ENCODE data around the gene PPIF.
A peak's percentile ranks its signal among the peaks of the same experiment; 100 is the strongest.

PPIF gene

GRCh38 chr10:79347894-79348639 lies 798 bp downstream of the PPIF start:
- H3K36me3 ChIP-seq (replicated peaks in 1 of 2; ENCODE audit: control insufficient read depth in 2 of 2, insufficient read depth in 2 of 2, low read length in 2 of 2) = peaks cover 29 to 47% of the 10 kb centered on the region in 2 donors
- H2AK5ac ChIP-seq (ENCODE audit: low read depth, low read length) = peak overlapping the region; percentile 97
- no peak overlapping the region for H4K8ac ChIP-seq (ENCODE audit: low read depth, low read length)
- H2BK15ac ChIP-seq (ENCODE audit: low read length) = peak overlapping the region; percentile 46
- H3K27ac ChIP-seq (replicated peaks; ENCODE audit: low read length) = no peak overlapping the region
- H3K4me3 ChIP-seq (ENCODE audit: low read length in 2 of 2) = peak overlapping the region; percentile 90 to 95
- no peaks in the 10 kb centered on the region for H3K9me3 ChIP-seq (replicated peaks in 1 of 2; ENCODE audit: control insufficient read depth in 2 of 2, insufficient read depth in 1 of 2, low read depth in 1 of 2, low read length in 2 of 2)
- H3K4ac ChIP-seq (ENCODE audit: low read length) = peak overlapping the region; percentile 93
- H3K79me1 ChIP-seq (ENCODE audit: low read depth, low read length) = peaks cover 11% of the 10 kb centered on the region
- H2BK12ac ChIP-seq (ENCODE audit: low read length) = peak overlapping the region; percentile 49
- H2BK5ac ChIP-seq (ENCODE audit: low read length) = no peak overlapping the region
- H4K91ac ChIP-seq (ENCODE audit: low read depth, low read length, poor library complexity) = no peak overlapping the region
- DNase-seq (ENCODE audit: low spot score) = no peak
- H3K14ac ChIP-seq (ENCODE audit: low read length) = peak overlapping the region; percentile 98
- H2BK120ac ChIP-seq (ENCODE audit: low read depth, low read length) = no peak overlapping the region
- peak overlapping the region; percentile 100 for H3K4me2 ChIP-seq (ENCODE audit: insufficient read depth, low read length, poor library complexity, severe bottlenecking)
- peaks cover 0 to 12% (median 0%) of the 10 kb centered on the region in 3 experiments for H3K27me3 ChIP-seq (ENCODE audit: control insufficient read depth in 3 of 3, insufficient read depth in 3 of 3, low read depth in 1 of 3, low read length in 3 of 3)
- peak overlapping the region; percentile 99 for H3K18ac ChIP-seq (ENCODE audit: low read length)
- H3K9ac ChIP-seq (ENCODE audit: low read depth, low read length, poor library complexity) = peak overlapping the region; percentile 98
- H3K4me1 ChIP-seq (ENCODE audit: control insufficient read depth in 2 of 2, insufficient read depth in 1 of 2, low read depth in 1 of 2, low read length in 2 of 2) = peaks cover 14% of the 10 kb centered on the region in 2 donors
- peak overlapping the region; percentile 97 for H2AFZ ChIP-seq (ENCODE audit: low read length)
- WGBS, 2 donors (ENCODE audit: extremely low coverage in 2 of 2, insufficient read length in 2 of 2, insufficient replicate concordance in 1 of 2) = no CpG with 5 or more reads among the region's 34 CpGs
- peak overlapping the region; percentile 99 for H3K23ac ChIP-seq (ENCODE audit: low read depth, low read length, poor library complexity)

DNA sequence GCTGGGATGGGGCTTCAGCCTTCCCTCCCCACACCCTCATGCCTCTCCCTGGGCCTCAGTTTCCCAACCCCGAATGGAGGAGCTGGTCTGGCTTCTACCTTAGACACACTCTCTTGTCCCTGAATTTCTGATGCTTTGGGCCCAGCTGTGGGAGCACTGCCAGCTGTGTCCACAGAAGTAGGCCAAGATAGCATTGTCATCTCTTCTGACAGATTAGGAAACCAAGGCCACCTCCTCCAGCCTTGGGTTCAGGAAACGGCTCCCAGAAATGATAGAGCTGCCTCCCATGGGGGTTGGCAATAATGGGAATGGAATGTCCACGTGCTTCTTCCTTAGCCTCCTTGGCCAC lies 1.3 kb downstream of the PPIF start:
- no peak for DNase-seq (ENCODE audit: low spot score)
- Histone ChIP-seq H3K79me1 (ENCODE audit: low read depth, low read length) (peaks cover 11% of the 10 kb centered on the region), H2AK5ac (ENCODE audit: low read depth, low read length) (peak overlapping the region; percentile 97), H3K27me3 (ENCODE audit: control insufficient read depth in 3 of 3, insufficient read depth in 3 of 3, low read depth in 1 of 3, low read length in 3 of 3) (peaks cover 0 to 12% (median 0%) of the 10 kb centered on the region in 3 experiments), H2AFZ (ENCODE audit: low read length) (no peak overlapping the region), H4K91ac (ENCODE audit: low read depth, low read length, poor library complexity) (no peak overlapping the region), H2BK5ac (ENCODE audit: low read length) (no peak overlapping the region), H3K23ac (ENCODE audit: low read depth, low read length, poor library complexity) (peak overlapping the region; percentile 60), H3K27ac (replicated peaks; ENCODE audit: low read length) (no peak overlapping the region), H3K4me3 (ENCODE audit: low read length in 2 of 2) (peak overlapping the region in 1 of 2 donors; percentile 90), H3K4me2 (ENCODE audit: insufficient read depth, low read length, poor library complexity, severe bottlenecking) (peak overlapping the region; percentile 100), H3K9ac (ENCODE audit: low read depth, low read length, poor library complexity) (no peak overlapping the region), H3K36me3 (replicated peaks in 1 of 2; ENCODE audit: control insufficient read depth in 2 of 2, insufficient read depth in 2 of 2, low read length in 2 of 2) (peaks cover 34 to 53% of the 10 kb centered on the region in 2 donors), H4K8ac (ENCODE audit: low read depth, low read length) (no peak overlapping the region), H3K14ac (ENCODE audit: low read length) (no peak overlapping the region), H2BK12ac (ENCODE audit: low read length) (no peak overlapping the region), H2BK120ac (ENCODE audit: low read depth, low read length) (no peak overlapping the region), H2BK15ac (ENCODE audit: low read length) (no peak overlapping the region), H3K18ac (ENCODE audit: low read length) (no peak overlapping the region), H3K4me1 (ENCODE audit: control insufficient read depth in 2 of 2, insufficient read depth in 1 of 2, low read depth in 1 of 2, low read length in 2 of 2) (peaks cover 14% of the 10 kb centered on the region in 2 donors), H3K9me3 (replicated peaks in 1 of 2; ENCODE audit: control insufficient read depth in 2 of 2, insufficient read depth in 1 of 2, low read depth in 1 of 2, low read length in 2 of 2) (no peaks in the 10 kb centered on the region), H3K4ac (ENCODE audit: low read length) (no peak overlapping the region)
- no CpG with 5 or more reads among the region's 3 CpGs for WGBS, 2 donors (ENCODE audit: extremely low coverage in 2 of 2, insufficient read length in 2 of 2, insufficient replicate concordance in 1 of 2)

- Histone ChIP-seq H3K14ac (ENCODE audit: low read length) (no peak overlapping the region), H2AFZ (ENCODE audit: low read length) (no peak overlapping the region), H4K91ac (ENCODE audit: low read depth, low read length, poor library complexity) (no peak overlapping the region), H3K27ac (replicated peaks; ENCODE audit: low read length) (no peak overlapping the region), H3K4ac (ENCODE audit: low read length) (no peak overlapping the region), H3K18ac (ENCODE audit: low read length) (no peak overlapping the region), H4K8ac (ENCODE audit: low read depth, low read length) (no peak overlapping the region), H3K4me3 (ENCODE audit: low read length in 2 of 2) (peak overlapping the region in 1 of 2 donors; percentile 90), H2BK12ac (ENCODE audit: low read length) (no peak overlapping the region), H3K9me3 (replicated peaks in 1 of 2; ENCODE audit: control insufficient read depth in 2 of 2, insufficient read depth in 1 of 2, low read depth in 1 of 2, low read length in 2 of 2) (no peaks in the 10 kb centered on the region), H3K27me3 (ENCODE audit: control insufficient read depth in 3 of 3, insufficient read depth in 3 of 3, low read depth in 1 of 3, low read length in 3 of 3) (peaks cover 0 to 12% (median 0%) of the 10 kb centered on the region in 3 experiments), H2BK120ac (ENCODE audit: low read depth, low read length) (no peak overlapping the region), H3K4me1 (ENCODE audit: control insufficient read depth in 2 of 2, insufficient read depth in 1 of 2, low read depth in 1 of 2, low read length in 2 of 2) (peaks cover 14% of the 10 kb centered on the region in 2 donors), H3K79me1 (ENCODE audit: low read depth, low read length) (peaks cover 11% of the 10 kb centered on the region), H3K4me2 (ENCODE audit: insufficient read depth, low read length, poor library complexity, severe bottlenecking) (no peak overlapping the region), H3K23ac (ENCODE audit: low read depth, low read length, poor library complexity) (no peak overlapping the region), H2BK15ac (ENCODE audit: low read length) (no peak overlapping the region), H3K9ac (ENCODE audit: low read depth, low read length, poor library complexity) (peak overlapping the region; percentile 27), H2AK5ac (ENCODE audit: low read depth, low read length) (no peak overlapping the region), H2BK5ac (ENCODE audit: low read length) (no peak overlapping the region), H3K36me3 (replicated peaks in 1 of 2; ENCODE audit: control insufficient read depth in 2 of 2, insufficient read depth in 2 of 2, low read length in 2 of 2) (peaks cover 39 to 57% of the 10 kb centered on the region in 2 donors)
- DNase-seq (ENCODE audit: low spot score) = no peak
- no CpG with 5 or more reads among the region's 6 CpGs for WGBS, 2 donors (ENCODE audit: extremely low coverage in 2 of 2, insufficient read length in 2 of 2, insufficient replicate concordance in 1 of 2)
Observed at GRCh38 chr10:79349072-79349491, 1.8 kb downstream of the PPIF start.

- Histone ChIP-seq H3K4me2 (ENCODE audit: insufficient read depth, low read length, poor library complexity, severe bottlenecking) (no peak overlapping the region), H2BK12ac (ENCODE audit: low read length) (no peak overlapping the region), H3K4me3 (ENCODE audit: low read length in 2 of 2) (no peak overlapping the region), H3K27ac (replicated peaks; ENCODE audit: low read length) (no peak overlapping the region), H3K9me3 (replicated peaks in 1 of 2; ENCODE audit: control insufficient read depth in 2 of 2, insufficient read depth in 1 of 2, low read depth in 1 of 2, low read length in 2 of 2) (no peaks in the 10 kb centered on the region), H2BK120ac (ENCODE audit: low read depth, low read length) (no peak overlapping the region), H3K23ac (ENCODE audit: low read depth, low read length, poor library complexity) (no peak overlapping the region), H4K91ac (ENCODE audit: low read depth, low read length, poor library complexity) (no peak overlapping the region), H3K4me1 (ENCODE audit: control insufficient read depth in 2 of 2, insufficient read depth in 1 of 2, low read depth in 1 of 2, low read length in 2 of 2) (peaks cover 13 to 14% of the 10 kb centered on the region in 2 donors), H3K9ac (ENCODE audit: low read depth, low read length, poor library complexity) (no peak overlapping the region), H2BK5ac (ENCODE audit: low read length) (no peak overlapping the region), H2AK5ac (ENCODE audit: low read depth, low read length) (no peak overlapping the region), H3K18ac (ENCODE audit: low read length) (no peak overlapping the region), H3K14ac (ENCODE audit: low read length) (no peak overlapping the region), H3K79me1 (ENCODE audit: low read depth, low read length) (peaks cover 11% of the 10 kb centered on the region), H2BK15ac (ENCODE audit: low read length) (no peak overlapping the region), H3K36me3 (replicated peaks in 1 of 2; ENCODE audit: control insufficient read depth in 2 of 2, insufficient read depth in 2 of 2, low read length in 2 of 2) (peaks cover 45 to 65% of the 10 kb centered on the region in 2 donors), H4K8ac (ENCODE audit: low read depth, low read length) (no peak overlapping the region), H3K4ac (ENCODE audit: low read length) (no peak overlapping the region), H3K27me3 (ENCODE audit: control insufficient read depth in 3 of 3, insufficient read depth in 3 of 3, low read depth in 1 of 3, low read length in 3 of 3) (peaks cover 0 to 12% (median 0%) of the 10 kb centered on the region in 3 experiments), H2AFZ (ENCODE audit: low read length) (no peak overlapping the region)
- DNase-seq (ENCODE audit: low spot score) = no peak
- WGBS, 2 donors (ENCODE audit: extremely low coverage in 2 of 2, insufficient read length in 2 of 2, insufficient replicate concordance in 1 of 2) = no CpG with 5 or more reads among the region's 6 CpGs
Observed at GRCh38 chr10:79349766-79350406, 2.6 kb downstream of the PPIF start.
